Heart left ventricle (tissue), 16 donors: ENCODE measurements around the gene SNX6. TPM values are rescaled to one million over a fixed set of nuclear protein-coding genes. Genes with fewer than 3 reads are reported as not detected.
A peak's percentile ranks its signal among the peaks of the same experiment; 100 is the strongest.
"Not testable (repeated sequence)": the region's sequence is repeated elsewhere in the genome, so short reads cannot be mapped to it uniquely, and the experiment has no call there.

ENCODE experiments used
- ATAC-seq, 4 donors: fragments of 200-7000 bp; cut with Tn5 transposase; one replicate each; pipeline ENCODE4 v1.9.1; 2020 to 2022; ENCODE audit warnings: moderate library complexity in 4 of 4, mild to moderate bottlenecking in 3 of 4, moderate number of reproducible peaks in 1 of 4
- DNase-seq, 5 donors: peaks; one replicate each; pipeline ENCODE4 v3.0.0-alpha.2; 2020
- H3K27ac ChIP-seq, 12 donors: fragments of 200-600 bp; sonication (generic) in 4 of 12; one replicate each; pipeline versions ENCODE4 v1.5.0 to v1.8.0; 2016 to 2022; ENCODE audit warnings: mild to moderate bottlenecking in 2 of 12
- H3K27me3 ChIP-seq, 9 donors: fragments of 200-600 bp; sonication (generic) in 2 of 9; one replicate each; pipeline versions ENCODE4 v1.5.1 to v1.8.0; 2016 to 2022; ENCODE audit warnings: mild to moderate bottlenecking in 3 of 9
- H3K36me3 ChIP-seq, 9 donors: fragments of 200-600 bp; sonication (generic) in 2 of 9; one replicate each; pipeline versions ENCODE4 v1.5.0 to v1.8.0; 2018 to 2022; ENCODE audit warnings: mild to moderate bottlenecking in 2 of 9
- H3K4me1 ChIP-seq, 12 donors: fragments of 200-600 bp; sonication (generic) in 4 of 12; one replicate each; pipeline versions ENCODE4 v1.5.0 to v1.8.0; 2016 to 2022; ENCODE audit warnings: mild to moderate bottlenecking in 3 of 12
- H3K4me3 ChIP-seq, 12 donors: fragments of 200-600 bp; sonication (generic) in 4 of 12; one replicate each; pipeline versions ENCODE4 v1.5.0 to v1.8.0; 2017 to 2022; ENCODE audit warnings: mild to moderate bottlenecking in 9 of 12, moderate library complexity in 4 of 12
- H3K9me3 ChIP-seq, 12 donors: fragments of 200-600 bp; sonication (generic) in 4 of 12; one replicate each; pipeline versions ENCODE4 v1.5.0 to v1.8.0; 2016 to 2022; ENCODE audit warnings: mild to moderate bottlenecking in 1 of 12
- CTCF ChIP-seq, 12 donors: fragments of 200-600 bp; sonication (generic) in 4 of 12; IDR thresholded peaks; one replicate each; pipeline versions ENCODE4 v1.5.0 to v1.8.0; 2018 to 2022; ENCODE audit warnings: antibody characterized with exemption in 12 of 12, mild to moderate bottlenecking in 5 of 12
- POLR2A ChIP-seq, 2 donors: fragments of 450-650 bp; IDR thresholded peaks; one replicate each; pipeline ENCODE4 v1.6.1; 2017; ENCODE audit warnings: antibody characterized with exemption in 2 of 2, mild to moderate bottlenecking in 2 of 2, moderate library complexity in 2 of 2
- WGBS, 4 donors: extraction: QIAGEN DNeasy Blood & Tissue Kit in 2 of 4; methylation state at CpG; one replicate each; pipeline versions ENCODE4 v1.1.5 to v1.1.7; 2013 to 2018; 5-methylcytosine and 5-hydroxymethylcytosine counted together
- intact Hi-C, 10 donors: fragments of 100-400 bp; cut with DNase I; formaldehyde crosslinking; loops; one replicate each; pipeline versions ENCODE4 v1.11.1 to v1.14.2; 2022
- polyA plus RNA-seq, 2 donors: library from polyadenylated mRNA; stranded (reverse); fragments of 200-250 nt; gene quantifications; one replicate each; pipeline ENCODE4 v1.2.3, GENCODE V29; 2013
- total RNA-seq, 9 donors: library from RNA; depleted of rRNA in 2 of 9; stranded (reverse); fragments of >200 nt in 2 of 9; fragmentation: NEBNext Ultra II Directional in 3 of 9; extraction: Animal tissue kit (Norgen Biotek cat#: 25700) in 3 of 9; gene quantifications; one replicate each; pipeline versions ENCODE4 v1.1.0 to v1.2.4, GENCODE V29; 2016 to 2023
- donor health status: ischemic (EF 13 %, LVEDD 7.1; RV severe dilation, severe dysfunction).
- donor health status: healthy with polysubstance abuse.
- donor health status: DM: no; HTN: yes; CAD: no.
- donor health status: DM: no; HTN: no; CAD: no.
- donor health status: ischemic (EF 25% LVEDD 6.9; RV normal size, moderate dysfunction).
- donor health status: ischemic (EF 25% LVEDD 5.7; RV mildly dilated, moderate dysfunction).
- donor health status: healthy.
- donor health status: DM: yes; HTN: yes; CAD: no.
- donor health status: ischemic (EF 35%, LVEDD 5.7; RV mildly dilated, moderate dysfunction).
- donor health status: nonischemic (EF 11% LVEDD 7.7; RV severe dilation, severe dysfunction).
- donor health status: DM: yes; HTN: yes; CAD: no.
- donor health status: PGD.
- donor health status: ischemic (EF 29% LVEDD 5.4; RV normal size, mild dysfunction).
- donor health status: nonischemic (EF 23%, LVEDD 6.1; RV moderate dilation, normal function).

Gene SNX6
- total and polyA plus RNA-seq, 11 donors = 13.4 to 103 (median 64.3) TPM

- intact Hi-C loops, ATAC-seq: not testable (repeated sequence)
- 85 to 92% (median 89%) methylated on average over 13 to 15 of the region's 19 CpGs for WGBS, 4 donors
Measured at GRCh38 chr14:34540181-34541059, 89.5 kb downstream of the SNX6 start.

GRCh38 chr14:34539407-34540180, 90.4 kb downstream of the SNX6 start, which contains the start of gene EAPP:
Gene EAPP (minus strand): TSS chr14:34539701. CDS start chr14:34539628, 73 bp downstream.
- peak in 2 of 12 donors; percentile 17 to 20 for TF ChIP-seq CTCF (IDR thresholded peaks at IDR 0.05)
- peak; percentile 44 to 93 for TF ChIP-seq POLR2A (IDR thresholded peaks at IDR 0.05)
- H3K9me3 ChIP-seq = no peaks in the 10 kb centered on the region
- H3K27ac ChIP-seq = peak within 1 kb of the TSS; percentile 73 to 96 (median 88)
- peak within 1 kb of the TSS; percentile 63 to 99 (median 82) for H3K4me3 ChIP-seq
- ATAC-seq = peak; percentile 99
- DNase-seq = peak; percentile 97 to 99 (median 98)
- H3K27me3 ChIP-seq = no peaks in the 10 kb centered on the region
- intact Hi-C loops = loop anchor here in 4 of 10 donors (5.0 to 10.0 kb wide), 4 partner anchors 72 to 207 kb away; partner anchors contain the start of gene SPTSSA (in 3 of the 4)
- peaks cover 0 to 32% (median 21%) of the 10 kb centered on the region in 9 donors for H3K36me3 ChIP-seq
- 2 to 6% (median 3%) methylated on average over 36 to 59 of the region's 59 CpGs for WGBS, 4 donors
- peaks cover 0 to 26% (median 19%) of the 10 kb centered on the region in 12 donors for H3K4me1 ChIP-seq

More at GRCh38 chr14:34540181-34541059, 89.5 kb downstream of the SNX6 start:
- Histone ChIP-seq H3K4me1 (peaks cover 0 to 26% (median 19%) of the 10 kb centered on the region in 12 donors), H3K4me3 (peak overlapping the region; percentile 63 to 99 (median 82)), H3K36me3 (peaks cover 0 to 24% (median 13%) of the 10 kb centered on the region in 9 donors), H3K27ac (peak overlapping the region; percentile 73 to 96 (median 88))
- not testable (repeated sequence) for H3K9me3 ChIP-seq, DNase-seq, H3K27me3 ChIP-seq

GRCh38 chr14:34538871-34539406, 91.0 kb downstream of the SNX6 start:
- no peak for ATAC-seq
- peak overlapping the region; percentile 63 to 99 (median 82) for H3K4me3 ChIP-seq
- 1 to 2% (median 1%) methylated on average over 15 of the region's 15 CpGs for WGBS, 4 donors
- H3K4me1 ChIP-seq = peaks cover 0 to 26% (median 19%) of the 10 kb centered on the region in 12 donors
- DNase-seq = no peak
- H3K36me3 ChIP-seq = peaks cover 0 to 39% (median 27%) of the 10 kb centered on the region in 9 donors
- peak overlapping the region; percentile 73 to 96 (median 88) for H3K27ac ChIP-seq
- TF ChIP-seq POLR2A (IDR thresholded peaks at IDR 0.05) = no peak
- H3K27me3 ChIP-seq = no peaks in the 10 kb centered on the region
- no peaks in the 10 kb centered on the region for H3K9me3 ChIP-seq
- intact Hi-C loops = loop anchor here in 4 of 10 donors (5.0 to 10.0 kb wide), 4 partner anchors 72 to 207 kb away; partner anchors contain the start of gene SPTSSA (in 3 of the 4)

- not testable (repeated sequence) for H3K9me3 ChIP-seq, DNase-seq, ATAC-seq, H3K27me3 ChIP-seq
- Histone ChIP-seq H3K4me1 (peaks cover 0 to 26% (median 19%) of the 10 kb centered on the region in 12 donors), H3K36me3 (peaks cover 0 to 47% (median 35%) of the 10 kb centered on the region in 9 donors), H3K27ac (peak overlapping the region in 1 of 12 donors; percentile 96), H3K4me3 (peak overlapping the region in 11 of 12 donors; percentile 63 to 99 (median 82))
- 47 to 71% (median 64%) methylated on average over 6 of the region's 6 CpGs for WGBS, 4 donors
- intact Hi-C loops = loop anchor here in 4 of 10 donors (5.0 to 10.0 kb wide), 4 partner anchors 71 to 206 kb away; partner anchors contain the start of gene SPTSSA (in 3 of the 4)
Measured at GRCh38 chr14:34538096-34538495, 91.9 kb downstream of the SNX6 start.

- Histone ChIP-seq H3K27ac (peak overlapping the region in 1 of 12 donors; percentile 96), H3K4me3 (peak overlapping the region in 5 of 12 donors; percentile 68 to 99 (median 82)), H3K36me3 (peaks cover 0 to 52% (median 40%) of the 10 kb centered on the region in 9 donors), H3K4me1 (peaks cover 0 to 26% (median 19%) of the 10 kb centered on the region in 12 donors), H3K27me3 (no peaks in the 10 kb centered on the region), H3K9me3 (no peaks in the 10 kb centered on the region)
- ATAC-seq (no peak), DNase-seq (no peak)
- TF ChIP-seq POLR2A (IDR thresholded peaks at IDR 0.05) (no peak), CTCF (IDR thresholded peaks at IDR 0.05) (no peak)
- intact Hi-C loops = loop anchor here in 4 of 10 donors (5.0 to 10.0 kb wide), 4 partner anchors 70 to 205 kb away; partner anchors contain the start of gene SPTSSA (in 3 of the 4)
- 71 to 76% (median 74%) methylated on average over 4 of the region's 4 CpGs for WGBS, 4 donors
Measured at GRCh38 chr14:34537677-34538009, 92.3 kb downstream of the SNX6 start.
